ENCODE measurements around the gene GNAT2.

GNAT2 gene

GRCh38 chr1:109641861-109642260, 22.4 kb upstream of the GNAT2 start:
- DNase-seq (ENCODE audit: low read depth): no peak

- DNase-seq (ENCODE audit: low read depth): no peak
Measured at GRCh38 chr1:109641078-109641740, 21.8 kb upstream of the GNAT2 start.

- DNase-seq (ENCODE audit: low read depth): peak; percentile 75
Measured at GRCh38 chr1:109640285-109640865, 21.0 kb upstream of the GNAT2 start.

- no peak for DNase-seq (ENCODE audit: low read depth)
Measured at GRCh38 chr1:109639841-109640184, 20.4 kb upstream of the GNAT2 start.

- no peak for DNase-seq (ENCODE audit: low read depth)
Measured at GRCh38 chr1:109639063-109639840, 19.8 kb upstream of the GNAT2 start.

GRCh38 chr1:109637446-109637845, 18.0 kb upstream of the GNAT2 start:
- DNase-seq (ENCODE audit: low read depth): no peak

GRCh38 chr1:109636201-109636952, 17.0 kb upstream of the GNAT2 start:
- no peak for DNase-seq (ENCODE audit: low read depth)

- DNase-seq (ENCODE audit: low read depth): no peak
Measured at GRCh38 chr1:109635862-109636200, 16.4 kb upstream of the GNAT2 start.

- DNase-seq (ENCODE audit: low read depth): no peak
Measured at GRCh38 chr1:109634771-109635750, 15.6 kb upstream of the GNAT2 start.

- no peak for DNase-seq (ENCODE audit: low read depth)
Measured at GRCh38 chr1:109634292-109634691, 14.9 kb upstream of the GNAT2 start.

GRCh38 chr1:109632671-109633346, 13.4 kb upstream of the GNAT2 start:
- DNase-seq (ENCODE audit: low read depth): no peak

GRCh38 chr1:109631513-109632505, 12.4 kb upstream of the GNAT2 start:
- no peak for DNase-seq (ENCODE audit: low read depth)

- no peak for DNase-seq (ENCODE audit: low read depth)
Measured at GRCh38 chr1:109630898-109631512, 11.6 kb upstream of the GNAT2 start.

GRCh38 chr1:109630081-109630897, 10.9 kb upstream of the GNAT2 start:
- DNase-seq (ENCODE audit: low read depth): no peak

- no peak for DNase-seq (ENCODE audit: low read depth)
Measured at GRCh38 chr1:109629372-109630030, 10.1 kb upstream of the GNAT2 start.

GRCh38 chr1:109628540-109629321, 9.3 kb upstream of the GNAT2 start:
- no peak for DNase-seq (ENCODE audit: low read depth)

Measured in CMK (cell line).